ENCODE measurements around the gene PRR19. TPM values are rescaled to one million over a fixed set of nuclear protein-coding genes. Genes with fewer than 3 reads are reported as not detected.

Gene PRR19
- polyA plus RNA-seq, 3 donors = 0.35 to 0.51 (median 0.38) TPM

DNA sequence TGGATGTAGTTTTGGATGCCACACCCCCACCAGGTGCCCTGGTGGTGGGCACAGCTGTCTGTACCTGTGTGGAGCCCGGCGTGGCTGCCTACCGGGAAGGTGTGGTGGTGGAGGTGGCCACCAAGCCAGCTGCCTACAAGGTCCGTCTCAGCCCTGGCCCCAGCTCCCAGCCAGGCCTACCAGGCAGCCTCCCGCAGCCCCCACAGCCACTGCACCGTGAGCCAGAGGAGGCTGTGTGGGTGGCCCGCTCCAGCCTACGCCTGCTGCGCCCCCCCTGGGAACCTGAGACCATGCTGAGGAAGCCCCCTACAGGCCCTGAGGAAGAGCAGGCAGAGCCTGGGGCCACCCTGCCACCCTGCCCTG, 29.4 kb upstream of the PRR19 start:
- TF ChIP-seq, protein P1, sequence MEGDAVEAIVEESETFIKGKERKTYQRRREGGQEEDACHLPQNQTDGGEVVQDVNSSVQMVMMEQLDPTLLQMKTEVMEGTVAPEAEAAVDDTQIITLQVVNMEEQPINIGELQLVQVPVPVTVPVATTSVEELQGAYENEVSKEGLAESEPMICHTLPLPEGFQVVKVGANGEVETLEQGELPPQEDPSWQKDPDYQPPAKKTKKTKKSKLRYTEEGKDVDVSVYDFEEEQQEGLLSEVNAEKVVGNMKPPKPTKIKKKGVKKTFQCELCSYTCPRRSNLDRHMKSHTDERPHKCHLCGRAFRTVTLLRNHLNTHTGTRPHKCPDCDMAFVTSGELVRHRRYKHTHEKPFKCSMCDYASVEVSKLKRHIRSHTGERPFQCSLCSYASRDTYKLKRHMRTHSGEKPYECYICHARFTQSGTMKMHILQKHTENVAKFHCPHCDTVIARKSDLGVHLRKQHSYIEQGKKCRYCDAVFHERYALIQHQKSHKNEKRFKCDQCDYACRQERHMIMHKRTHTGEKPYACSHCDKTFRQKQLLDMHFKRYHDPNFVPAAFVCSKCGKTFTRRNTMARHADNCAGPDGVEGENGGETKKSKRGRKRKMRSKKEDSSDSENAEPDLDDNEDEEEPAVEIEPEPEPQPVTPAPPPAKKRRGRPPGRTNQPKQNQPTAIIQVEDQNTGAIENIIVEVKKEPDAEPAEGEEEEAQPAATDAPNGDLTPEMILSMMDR (IDR thresholded peaks at IDR 0.05) = no peak
- DNase-seq = no peak
- intact Hi-C loops (cut with micrococcal nuclease) = no loop called here
- peaks cover 76% of the 10 kb centered on the region for H3K79me2 ChIP-seq (ENCODE audit: insufficient read depth, low read length)
- Mint-ChIP-seq H3K9me3 (peaks cover 0 to 2% (median 0%) of the 10 kb centered on the region in 7 donors), H3K4me3 (no peak overlapping the region), H3K27ac (no peak overlapping the region), H3K27me3 (ENCODE audit: low read depth in 3 of 3) (peaks cover 0 to 6% (median 0%) of the 10 kb centered on the region in 3 donors), H3K36me3 (peaks cover 35 to 55% of the 10 kb centered on the region in 2 donors), H3K4me1 (peaks cover 48% of the 10 kb centered on the region)
- H3K36me3 ChIP-seq (replicated peaks in 1 of 2; ENCODE audit: control insufficient read depth in 1 of 2, insufficient read depth in 2 of 2, low read length in 2 of 2) = peaks cover 38 to 52% of the 10 kb centered on the region in 2 donors
- no peak overlapping the region for H3K27ac ChIP-seq (ENCODE audit: low read depth in 1 of 2, low read length in 2 of 2)
- no peak overlapping the region for H3K4me3 ChIP-seq (replicated peaks in 1 of 3; ENCODE audit: low read depth in 2 of 3, low read length in 3 of 3)
- H4K20me1 ChIP-seq (ENCODE audit: insufficient read depth, low read length) = peaks cover 42% of the 10 kb centered on the region
- no peak overlapping the region for H3K9ac ChIP-seq (ENCODE audit: insufficient read depth, low read length, poor library complexity, severe bottlenecking)
- H3K4me2 ChIP-seq (replicated peaks; ENCODE audit: extremely low read depth, low read length, poor library complexity, severe bottlenecking) = no peak overlapping the region
- H2AFZ ChIP-seq (ENCODE audit: insufficient read depth, low read depth, low read length, poor library complexity, severe bottlenecking) = no peak overlapping the region
- H3K4me1 ChIP-seq (ENCODE audit: control insufficient read depth in 1 of 2, insufficient read depth in 2 of 2, low read length in 2 of 2) = peaks cover 35 to 48% of the 10 kb centered on the region in 2 donors
- H3K9me3 ChIP-seq (replicated peaks in 1 of 2; ENCODE audit: control insufficient read depth in 1 of 2, insufficient read depth in 1 of 2, low read length in 2 of 2) = no peaks in the 10 kb centered on the region
- H3K27me3 ChIP-seq (ENCODE audit: control insufficient read depth in 2 of 2, insufficient read depth in 2 of 2, low read length in 2 of 2) = no peaks in the 10 kb centered on the region
- WGBS (ENCODE audit: insufficient coverage) = 98% methylated on average over 9 of the region's 9 CpGs

DNA sequence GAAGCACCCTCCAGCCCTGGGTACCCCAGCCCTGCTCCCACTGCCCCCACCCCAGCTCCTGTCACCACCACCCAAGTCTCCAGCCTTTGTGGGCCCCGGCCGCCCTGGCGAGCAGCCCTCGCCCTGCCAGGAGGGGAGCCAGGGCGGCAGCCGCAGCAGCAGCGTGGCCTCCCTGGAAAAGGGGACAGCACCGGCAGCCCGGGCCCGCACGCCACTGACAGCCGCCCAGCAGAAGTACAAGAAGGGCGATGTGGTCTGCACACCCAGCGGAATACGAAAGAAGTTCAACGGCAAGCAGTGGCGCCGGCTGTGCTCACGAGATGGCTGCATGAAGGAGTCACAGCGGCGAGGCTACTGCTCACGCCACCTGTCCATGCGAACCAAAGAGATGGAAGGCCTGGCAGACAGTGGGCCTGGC, 28.9 kb upstream of the PRR19 start:
- peaks cover 0 to 6% (median 0%) of the 10 kb centered on the region in 3 donors for H3K27me3 Mint-ChIP-seq (ENCODE audit: low read depth in 3 of 3)
- 96% methylated on average over 23 of the region's 23 CpGs for WGBS (ENCODE audit: insufficient coverage)
- H3K9me3 Mint-ChIP-seq = peaks cover 0 to 2% (median 0%) of the 10 kb centered on the region in 7 donors
- no peaks in the 10 kb centered on the region for H3K27me3 ChIP-seq (ENCODE audit: control insufficient read depth in 2 of 2, insufficient read depth in 2 of 2, low read length in 2 of 2)
- DNase-seq = no peak
- no peak overlapping the region for H3K27ac ChIP-seq (ENCODE audit: low read depth in 1 of 2, low read length in 2 of 2)
- no peak overlapping the region for H3K4me3 ChIP-seq (replicated peaks in 1 of 3; ENCODE audit: low read depth in 2 of 3, low read length in 3 of 3)
- intact Hi-C loops (cut with micrococcal nuclease) = no loop called here
- H3K4me2 ChIP-seq (replicated peaks; ENCODE audit: extremely low read depth, low read length, poor library complexity, severe bottlenecking) = no peak overlapping the region
- peaks cover 44% of the 10 kb centered on the region for H3K4me1 Mint-ChIP-seq
- H4K20me1 ChIP-seq (ENCODE audit: insufficient read depth, low read length) = peaks cover 47% of the 10 kb centered on the region
- TF ChIP-seq, protein P1 (IDR thresholded peaks at IDR 0.05) = no peak
- H3K27ac Mint-ChIP-seq = no peak overlapping the region
- H3K79me2 ChIP-seq (ENCODE audit: insufficient read depth, low read length) = peaks cover 81% of the 10 kb centered on the region
- no peaks in the 10 kb centered on the region for H3K9me3 ChIP-seq (replicated peaks in 1 of 2; ENCODE audit: control insufficient read depth in 1 of 2, insufficient read depth in 1 of 2, low read length in 2 of 2)
- peaks cover 30 to 47% of the 10 kb centered on the region in 2 donors for H3K4me1 ChIP-seq (ENCODE audit: control insufficient read depth in 1 of 2, insufficient read depth in 2 of 2, low read length in 2 of 2)
- no peak overlapping the region for H2AFZ ChIP-seq (ENCODE audit: insufficient read depth, low read depth, low read length, poor library complexity, severe bottlenecking)
- H3K36me3 Mint-ChIP-seq = peaks cover 35 to 56% of the 10 kb centered on the region in 2 donors
- no peak overlapping the region for H3K9ac ChIP-seq (ENCODE audit: insufficient read depth, low read length, poor library complexity, severe bottlenecking)
- H3K36me3 ChIP-seq (replicated peaks in 1 of 2; ENCODE audit: control insufficient read depth in 1 of 2, insufficient read depth in 2 of 2, low read length in 2 of 2) = peaks cover 40 to 57% of the 10 kb centered on the region in 2 donors
- H3K4me3 Mint-ChIP-seq = no peak overlapping the region
